ENCODE measurements around the gene PHGDH.
A peak's percentile ranks its signal among the peaks of the same experiment; 100 is the strongest.

Gene PHGDH

DNA sequence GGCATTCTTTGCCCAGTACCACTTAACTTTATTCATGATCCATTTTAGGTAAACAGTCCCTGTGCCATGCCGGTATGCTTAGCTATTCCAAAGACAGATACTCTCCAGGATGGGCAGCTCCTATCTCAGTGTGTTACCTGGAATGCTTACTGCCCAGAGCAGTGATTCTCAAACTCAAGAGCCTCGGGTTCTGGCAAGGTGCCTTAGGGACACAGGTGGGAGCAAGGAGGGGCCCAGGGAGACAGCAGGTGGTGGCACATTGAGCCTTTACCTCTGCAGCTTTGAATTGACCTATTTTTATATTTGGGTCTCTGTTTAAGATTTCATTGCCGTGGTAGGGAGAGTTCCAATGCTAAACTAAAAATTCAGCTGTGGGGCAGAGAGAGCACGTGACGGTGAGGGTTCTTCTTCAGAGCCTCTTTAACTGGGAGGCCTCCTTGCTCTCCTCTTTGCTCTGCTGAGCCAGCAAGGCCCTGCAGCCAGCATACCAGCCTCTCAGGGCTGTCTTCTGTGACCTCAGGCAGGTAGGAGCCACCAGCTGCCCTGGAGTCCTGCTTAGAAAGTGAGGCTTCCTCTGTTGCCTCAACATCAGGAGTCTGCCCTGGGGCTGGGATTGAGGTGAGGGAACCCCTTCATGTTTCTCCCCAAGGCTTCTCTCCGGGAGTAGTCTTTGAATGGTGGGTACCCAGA, 20.2 kb downstream of the PHGDH start:
- Histone ChIP-seq H3K4me2 (no peak overlapping the region), H3K27ac (no peak overlapping the region), H3K4me3 (no peak overlapping the region), H3K27me3 (no peaks in the 10 kb centered on the region), H3K4me1 (peaks cover 8 to 16% (median 11%) of the 10 kb centered on the region in 10 experiments; a peak in 18 of 20 replicates), H3K9ac (no peak overlapping the region), H3K36me3 (peaks cover 85 to 100% (median 100%) of the 10 kb centered on the region in 11 experiments), H4K20me1 (peaks cover 0 to 99% (median 47%) of the 10 kb centered on the region in 11 experiments; a peak in 18 of 22 replicates), H3K9me3 (replicated peaks in 1 of 11) (no peaks in the 10 kb centered on the region)
- no peak for TF ChIP-seq Cebpa-rat (IDR thresholded peaks at IDR 0.05)

DNA sequence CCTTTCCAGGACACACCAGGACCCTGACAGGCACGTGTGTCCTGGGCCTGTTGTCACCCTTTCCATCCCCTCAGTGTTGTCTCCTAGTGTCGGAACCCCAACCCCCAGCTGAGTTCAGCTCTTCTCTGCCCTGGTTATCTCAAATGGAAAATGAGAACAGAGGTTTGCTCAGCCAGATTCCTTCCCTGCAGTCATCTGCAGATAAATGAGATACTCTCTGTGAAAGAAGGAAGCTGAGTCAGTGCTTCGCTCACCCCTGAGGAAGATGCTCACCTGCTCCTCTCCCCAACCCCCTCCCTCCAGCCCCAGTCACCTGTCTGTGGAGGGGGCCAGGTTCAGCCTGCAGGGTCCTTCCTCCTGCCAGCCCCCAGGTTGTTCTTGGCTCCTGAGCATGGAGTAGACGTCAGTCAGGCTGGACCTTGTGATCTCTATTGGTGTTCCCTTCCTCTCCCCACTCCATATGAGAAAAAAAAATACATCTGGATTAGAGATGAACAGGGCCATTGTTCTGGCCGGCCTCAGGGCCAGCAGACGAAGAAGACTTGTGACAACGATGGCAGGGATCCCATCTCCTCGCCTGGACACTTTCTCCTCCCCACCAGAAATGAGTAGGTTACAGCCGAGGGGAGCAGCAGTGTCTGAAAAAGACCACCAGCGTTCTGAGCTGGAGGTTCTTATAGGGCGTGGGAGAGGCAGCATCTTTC, 20.9 kb downstream of the PHGDH start:
- Histone ChIP-seq H3K9me3 (replicated peaks in 1 of 11) (no peaks in the 10 kb centered on the region), H3K4me1 (peaks cover 5 to 16% (median 8%) of the 10 kb centered on the region in 10 experiments; a peak in 17 of 20 replicates), H3K4me3 (no peak overlapping the region), H3K4me2 (no peak overlapping the region), H3K27ac (no peak overlapping the region), H4K20me1 (peaks cover 0 to 100% (median 55%) of the 10 kb centered on the region in 11 experiments; a peak in 17 of 22 replicates), H3K9ac (no peak overlapping the region), H3K27me3 (no peaks in the 10 kb centered on the region), H3K36me3 (peaks cover 87 to 100% (median 100%) of the 10 kb centered on the region in 11 experiments)
- TF ChIP-seq Cebpa-rat (IDR thresholded peaks at IDR 0.05) = no peak

DNA sequence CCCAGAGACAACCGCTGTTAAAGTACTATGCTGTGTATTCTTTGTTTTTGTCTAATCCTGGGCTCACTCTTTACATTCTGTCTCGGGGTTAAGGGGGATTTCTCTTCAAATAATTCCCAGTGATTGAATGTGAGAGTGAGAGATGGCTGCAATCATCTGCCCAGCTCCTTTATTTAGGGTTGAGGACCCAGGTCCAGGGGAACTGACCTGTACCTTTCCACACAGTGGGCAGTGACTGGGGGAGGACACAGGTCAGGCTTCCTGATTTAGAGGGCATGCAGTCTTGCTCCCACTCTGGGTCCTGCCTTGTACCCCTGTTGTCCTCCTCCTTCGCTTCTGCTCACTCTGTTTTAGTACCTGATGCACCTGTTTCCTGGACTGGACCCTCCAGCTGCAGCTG, 22.0 kb downstream of the PHGDH start:
- Histone ChIP-seq H4K20me1 (peaks cover 0 to 98% (median 46%) of the 10 kb centered on the region in 11 experiments; a peak in 17 of 22 replicates), H3K4me2 (no peak overlapping the region), H3K4me1 (peaks cover 0 to 8% (median 0%) of the 10 kb centered on the region in 10 experiments; a peak in 3 of 20 replicates), H3K4me3 (no peak overlapping the region), H3K27me3 (no peaks in the 10 kb centered on the region), H3K9me3 (replicated peaks in 1 of 11) (no peaks in the 10 kb centered on the region), H3K9ac (no peak overlapping the region), H3K27ac (no peak overlapping the region), H3K36me3 (peaks cover 93 to 100% (median 99%) of the 10 kb centered on the region in 11 experiments)
- no peak for TF ChIP-seq Cebpa-rat (IDR thresholded peaks at IDR 0.05)

DNA sequence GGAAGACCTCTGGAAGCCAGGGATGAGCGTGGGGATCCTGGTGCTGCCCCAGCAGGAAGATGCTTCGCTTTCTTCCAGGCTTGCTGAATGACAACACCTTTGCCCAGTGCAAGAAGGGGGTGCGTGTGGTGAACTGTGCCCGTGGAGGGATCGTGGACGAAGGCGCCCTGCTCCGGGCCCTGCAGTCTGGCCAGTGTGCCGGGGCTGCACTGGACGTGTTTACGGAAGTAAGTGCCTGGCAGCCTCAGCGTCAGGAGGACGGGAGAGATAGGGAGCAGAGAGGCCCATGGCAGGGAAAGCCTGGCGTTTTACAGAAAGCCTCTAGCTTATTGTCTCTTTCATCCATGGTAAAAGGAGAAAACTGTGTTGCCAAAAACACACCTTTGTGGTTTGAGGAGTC, 23.5 kb downstream of the PHGDH start:
- Histone ChIP-seq H3K9ac (no peak overlapping the region), H3K9me3 (replicated peaks in 1 of 11) (no peaks in the 10 kb centered on the region), H3K36me3 (peaks cover 91 to 100% (median 99%) of the 10 kb centered on the region in 11 experiments), H3K27ac (no peak overlapping the region), H3K27me3 (no peaks in the 10 kb centered on the region), H3K4me2 (no peak overlapping the region), H3K4me1 (peaks cover 0 to 8% (median 0%) of the 10 kb centered on the region in 10 experiments; a peak in 3 of 20 replicates), H3K4me3 (no peak overlapping the region), H4K20me1 (peaks cover 0 to 98% (median 40%) of the 10 kb centered on the region in 11 experiments; a peak in 16 of 22 replicates)
- TF ChIP-seq Cebpa-rat (IDR thresholded peaks at IDR 0.05) = no peak

DNA sequence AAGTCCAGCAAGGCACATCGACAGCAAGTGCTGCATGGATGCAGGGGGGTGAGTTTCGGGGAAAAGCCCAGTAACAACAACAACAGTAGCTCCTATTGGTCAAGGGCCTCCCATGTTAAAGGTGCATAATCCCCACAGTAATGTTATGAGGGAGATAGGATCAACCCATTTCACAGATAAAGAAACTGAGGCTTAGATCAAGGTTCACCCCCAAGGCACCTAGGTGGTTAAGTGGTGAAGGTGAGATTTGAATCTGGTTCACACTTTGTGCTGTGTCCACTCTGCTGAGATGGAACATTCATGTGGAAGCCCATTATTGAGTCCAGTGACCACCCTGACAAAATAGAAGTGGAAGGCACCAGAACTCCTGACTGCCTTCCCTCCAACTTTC, 24.9 kb downstream of the PHGDH start:
- Histone ChIP-seq H3K9me3 (replicated peaks in 1 of 11) (no peaks in the 10 kb centered on the region), H3K36me3 (peaks cover 91 to 100% (median 99%) of the 10 kb centered on the region in 11 experiments), H4K20me1 (peaks cover 0 to 98% (median 44%) of the 10 kb centered on the region in 11 experiments; a peak in 14 of 22 replicates), H3K4me2 (no peak overlapping the region), H3K27me3 (no peaks in the 10 kb centered on the region), H3K9ac (no peak overlapping the region), H3K27ac (no peak overlapping the region), H3K4me3 (no peak overlapping the region), H3K4me1 (peaks cover 0 to 8% (median 0%) of the 10 kb centered on the region in 10 experiments; a peak in 3 of 20 replicates)
- TF ChIP-seq Cebpa-rat (IDR thresholded peaks at IDR 0.05) = no peak

DNA sequence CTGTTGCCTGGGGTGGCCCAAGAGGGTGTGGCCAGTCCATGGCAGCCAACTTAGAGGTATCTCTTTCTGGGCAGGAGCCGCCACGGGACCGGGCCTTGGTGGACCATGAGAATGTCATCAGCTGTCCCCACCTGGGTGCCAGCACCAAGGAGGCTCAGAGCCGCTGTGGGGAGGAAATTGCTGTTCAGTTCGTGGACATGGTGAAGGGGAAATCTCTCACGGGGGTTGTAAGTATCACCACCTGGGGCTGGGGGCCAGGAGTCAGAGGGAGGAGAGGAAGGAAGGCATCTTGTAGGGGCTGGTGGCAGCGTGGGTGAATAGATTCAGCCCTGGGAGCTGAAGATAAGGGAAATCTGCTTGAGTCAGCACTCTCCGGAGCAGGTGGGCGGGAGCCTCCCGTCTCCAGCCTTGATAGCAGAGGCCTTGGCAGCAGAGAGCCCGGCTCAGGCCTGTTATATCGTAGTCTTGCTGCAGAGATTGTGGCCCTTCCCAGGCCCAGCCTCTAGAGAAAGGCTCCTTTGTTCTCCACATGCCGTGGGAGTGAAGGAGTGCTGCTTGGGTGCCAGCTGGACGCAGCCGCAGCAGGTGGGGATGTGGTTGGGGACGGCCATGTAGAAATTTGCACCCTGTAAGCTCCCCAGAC, 25.4 kb downstream of the PHGDH start:
- Histone ChIP-seq H3K27me3 (no peaks in the 10 kb centered on the region), H4K20me1 (peaks cover 0 to 98% (median 41%) of the 10 kb centered on the region in 11 experiments; a peak in 15 of 22 replicates), H3K4me2 (peak overlapping the region in 1 of 11 experiments; percentile 2; a peak in 2 of 22 replicates), H3K4me3 (no peak overlapping the region), H3K9me3 (replicated peaks in 1 of 11) (no peaks in the 10 kb centered on the region), H3K9ac (0 out of 22 replicates have a peak overlapping the region, but pooled peaks of 1 of the 11 experiments have one; percentile 3), H3K36me3 (peaks cover 91 to 100% (median 99%) of the 10 kb centered on the region in 11 experiments), H3K27ac (no peak overlapping the region), H3K4me1 (peaks cover 0 to 8% (median 0%) of the 10 kb centered on the region in 10 experiments; a peak in 3 of 20 replicates)
- TF ChIP-seq Cebpa-rat (IDR thresholded peaks at IDR 0.05) = no peak

DNA sequence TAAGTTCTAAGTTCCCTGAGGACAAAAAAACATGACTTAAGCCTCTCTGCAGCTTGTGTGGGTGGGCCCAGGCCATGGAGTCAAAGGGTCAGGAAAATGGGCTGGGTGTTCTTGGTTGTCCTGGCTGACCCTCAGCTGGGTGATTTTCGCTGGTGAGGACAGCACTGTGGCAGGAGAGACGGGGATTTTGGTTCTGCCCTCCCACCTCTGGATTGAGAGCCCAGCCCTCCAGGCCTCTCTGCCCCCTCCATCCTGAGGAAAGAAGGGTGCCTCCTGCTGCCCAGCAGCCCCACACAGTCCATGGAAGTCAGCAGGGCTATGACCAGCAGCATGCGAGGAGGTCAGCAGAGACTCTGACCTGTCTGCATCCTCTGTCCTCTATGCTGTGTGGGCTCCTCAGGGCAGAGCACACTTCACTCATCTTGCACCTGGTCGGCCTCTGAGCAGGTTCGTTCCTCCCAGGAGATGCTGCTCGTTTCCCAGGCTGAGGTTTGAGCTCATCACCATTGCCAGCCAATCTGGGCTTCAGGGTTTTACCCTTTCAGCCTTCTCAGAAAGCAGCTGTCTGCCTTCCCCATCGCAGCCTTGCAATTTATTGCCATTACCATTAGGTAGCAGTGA, 26.5 kb downstream of the PHGDH start:
- peaks cover 95 to 100% (median 99%) of the 10 kb centered on the region in 11 experiments for H3K36me3 ChIP-seq

DNA sequence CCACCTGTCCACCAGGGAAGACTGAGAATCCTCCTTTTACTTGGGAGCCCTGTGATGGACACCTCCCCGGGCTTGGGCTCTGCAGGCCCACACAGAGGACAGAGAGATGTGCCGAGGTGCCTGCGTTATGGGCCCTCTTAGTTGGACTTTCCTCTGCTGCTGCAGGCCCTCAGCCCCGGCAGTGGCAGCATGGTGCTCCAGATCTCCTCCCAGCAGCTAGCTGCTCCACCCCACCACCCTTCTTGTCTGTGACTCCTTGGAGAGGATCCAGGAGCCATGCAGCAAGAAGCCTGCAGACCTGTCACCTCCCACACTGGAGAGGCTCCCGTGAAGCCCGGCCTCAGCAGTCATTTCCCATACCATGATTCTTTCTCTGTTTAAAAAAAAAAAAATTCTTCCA, 27.4 kb downstream of the PHGDH start:
- Histone ChIP-seq H3K4me2 (no peak overlapping the region), H3K36me3 (peaks cover 93 to 100% (median 98%) of the 10 kb centered on the region in 11 experiments), H3K9me3 (replicated peaks in 1 of 11) (no peaks in the 10 kb centered on the region), H3K9ac (0 out of 22 replicates have a peak overlapping the region, but pooled peaks of 1 of the 11 experiments have one; percentile 44), H3K27ac (no peak overlapping the region), H3K4me3 (no peak overlapping the region), H4K20me1 (peaks cover 0 to 98% (median 49%) of the 10 kb centered on the region in 11 experiments; a peak in 15 of 22 replicates), H3K27me3 (no peaks in the 10 kb centered on the region), H3K4me1 (peaks cover 0 to 8% (median 0%) of the 10 kb centered on the region in 10 experiments; a peak in 3 of 20 replicates)
- no peak for TF ChIP-seq Cebpa-rat (IDR thresholded peaks at IDR 0.05)

More for the DNA sequence above, 26.5 kb downstream of the PHGDH start:
- H3K4me3 ChIP-seq = no peak overlapping the region
- H3K4me1 ChIP-seq = peaks cover 0 to 8% (median 0%) of the 10 kb centered on the region in 10 experiments; a peak in 3 of 20 replicates
- peaks cover 0 to 98% (median 46%) of the 10 kb centered on the region in 11 experiments; a peak in 15 of 22 replicates for H4K20me1 ChIP-seq
- no peak overlapping the region for H3K4me2 ChIP-seq
- TF ChIP-seq Cebpa-rat (IDR thresholded peaks at IDR 0.05) = no peak
- no peaks in the 10 kb centered on the region for H3K9me3 ChIP-seq (replicated peaks in 1 of 11)
- no peak overlapping the region for H3K27ac ChIP-seq
- no peaks in the 10 kb centered on the region for H3K27me3 ChIP-seq
- H3K9ac ChIP-seq = no peak overlapping the region

Data from BLaER1 treated with 17β-estradiol and CSF1 and Interleukin-3, amounts not matched to agents 10 nM and 100 nM (cell line).